Activated CD8-positive, alpha-beta memory T cell treated with anti-CD3 and anti-CD28 coated beads, Interleukin-2, amount 50 U/mL, for 24 hours (primary cell): Measurements from ENCODE around the gene HJV.
A peak's percentile ranks its signal among the peaks of the same experiment; 100 is the strongest.
"Not testable (repeated sequence)": the region's sequence is repeated elsewhere in the genome, so short reads cannot be mapped to it uniquely, and the experiment has no call there.

Source experiments
- DNase-seq: peaks from one replicate; pipeline ENCODE4 v3.0.0-alpha.2; 2020; ENCODE audit errors: extremely low read depth

The HJV gene

GRCh38 chr1:146021622-146022402 is at the start of gene HJV:
Gene HJV (minus strand): TSS chr1:146021735. CDS start chr1:146020231, 1,504 bp downstream.
- DNase-seq = no peak

- not testable (repeated sequence) for DNase-seq
These were observed 37.6 kb upstream of the HJV start for GRCh38 chr1:146059148-146059547.

- peak; percentile 69 for DNase-seq
These were observed 30.5 kb upstream of the HJV start for GRCh38 chr1:146051852-146052676.

GRCh38 chr1:146051452-146051851 is 29.9 kb upstream of the HJV start:
- no peak for DNase-seq

- DNase-seq = not testable (repeated sequence)
These were observed 29.1 kb upstream of the HJV start for GRCh38 chr1:146050652-146050963.

GRCh38 chr1:146049866-146050651 is 28.5 kb upstream of the HJV start:
- not testable (repeated sequence) for DNase-seq

- no peak for DNase-seq
These were observed 27.9 kb upstream of the HJV start for GRCh38 chr1:146049436-146049835.

- DNase-seq = not testable (repeated sequence)
These were observed 27.1 kb upstream of the HJV start for GRCh38 chr1:146048514-146049115.

- DNase-seq = no peak
These were observed 25.1 kb upstream of the HJV start for GRCh38 chr1:146046664-146047063.

GRCh38 chr1:146039844-146040194 is 18.3 kb upstream of the HJV start:
- no peak for DNase-seq

GRCh38 chr1:146036965-146037646 is 15.6 kb upstream of the HJV start:
- peak; percentile 65 for DNase-seq

GRCh38 chr1:146036241-146036964 is 14.9 kb upstream of the HJV start:
- DNase-seq = no peak

- no peak for DNase-seq
These were observed 13.5 kb upstream of the HJV start for GRCh38 chr1:146035048-146035423.

GRCh38 chr1:146032631-146033219 is 11.2 kb upstream of the HJV start:
- DNase-seq = no peak

GRCh38 chr1:146031476-146031875 is 9.9 kb upstream of the HJV start:
- no peak for DNase-seq

- DNase-seq = no peak
These were observed 7.6 kb upstream of the HJV start for GRCh38 chr1:146029117-146029516.

GRCh38 chr1:146026650-146027049 is 5.1 kb upstream of the HJV start:
- DNase-seq = not testable (repeated sequence)

- not testable (repeated sequence) for DNase-seq
These were observed 4.4 kb upstream of the HJV start for GRCh38 chr1:146025787-146026495.

- no peak for DNase-seq
These were observed 1.0 kb upstream of the HJV start for GRCh38 chr1:146022403-146023127.
